A673 (cell line): Measurements from ENCODE around the gene ABCG5. TPM values are rescaled to one million over a fixed set of nuclear protein-coding genes. Genes with fewer than 3 reads are reported as not detected.

ENCODE experiments used
- BruUV-seq: library from RNA; stranded (reverse); fragments of 400-500 nt; replicated peaks from 2 replicates; lab custom pipeline; 2021; lab: Mats Ljungman, UMichigan
- CTCF ChIA-PET: fragments of 300-600 bp; sonication (Branson Sonifier 250); formaldehyde crosslinking; loops from one replicate; lab custom pipeline; 2022; ENCODE audit warnings: antibody characterized with exemption; lab: Charles Lee
- POLR2A ChIA-PET: fragments of 300-600 bp; sonication (Branson Sonifier 250); formaldehyde crosslinking; loops from one replicate; lab custom pipeline; 2022; ENCODE audit warnings: antibody characterized with exemption; ENCODE audit not compliant: low non-redundant PET; lab: Charles Lee
- DNase-seq: peaks from one replicate; pipeline ENCODE4 v3.0.0-alpha.2; 2015; ENCODE audit warnings: low spot score
- H3K27ac ChIP-seq: fragments of 200-600 bp; sonication (generic); 2 replicates; pipeline ENCODE4 v1.5.1; 2016; ENCODE audit warnings: mixed run types, low read depth, mild to moderate bottlenecking, mixed read lengths, antibody characterized with exemption, low read length; ENCODE audit not compliant: poor library complexity, severe bottlenecking
- H3K27me3 ChIP-seq: fragments of 200-600 bp; sonication (generic); replicated peaks from 2 replicates; pipeline ENCODE4 v1.6.1; 2017; ENCODE audit warnings: mixed run types, low read depth, mild to moderate bottlenecking, mixed read lengths, antibody characterized with exemption, low read length; ENCODE audit not compliant: insufficient read depth, poor library complexity
- H3K36me3 ChIP-seq: fragments of 200-600 bp; sonication (generic); 2 replicates; pipeline ENCODE4 v1.6.1; 2016; ENCODE audit warnings: mixed run types, mild to moderate bottlenecking, mixed read lengths, antibody characterized with exemption, low read length; ENCODE audit not compliant: insufficient read depth, poor library complexity, severe bottlenecking
- H3K4me1 ChIP-seq: fragments of 200-600 bp; sonication (generic); 2 replicates; pipeline ENCODE4 v1.6.1; 2017; ENCODE audit warnings: mixed run types, mild to moderate bottlenecking, mixed read lengths, antibody characterized with exemption, low read length; ENCODE audit not compliant: insufficient read depth, poor library complexity, severe bottlenecking
- H3K4me3 ChIP-seq: fragments of 200-600 bp; sonication (generic); 2 replicates; pipeline ENCODE4 v1.5.1; 2016; ENCODE audit warnings: low read depth, mixed run types, mild to moderate bottlenecking, mixed read lengths, low read length; ENCODE audit not compliant: poor library complexity, severe bottlenecking
- H3K9me3 ChIP-seq: fragments of 200-600 bp; sonication (generic); 2 replicates; pipeline ENCODE4 v1.6.1; 2016; ENCODE audit warnings: mixed run types, low read depth, mild to moderate bottlenecking, mixed read lengths, antibody characterized with exemption, low read length; ENCODE audit not compliant: poor library complexity, severe bottlenecking
- EZH2 ChIP-seq: fragments of 200-600 bp; sonication (generic); IDR thresholded peaks from 2 replicates; pipeline ENCODE4 v1.6.1; 2017; ENCODE audit warnings: borderline replicate concordance, low read depth, mild to moderate bottlenecking, mixed read lengths, antibody characterized with exemption, low read length; ENCODE audit not compliant: poor library complexity, severe bottlenecking
- intact Hi-C: fragments of 100-400 bp; cut with micrococcal nuclease; formaldehyde crosslinking; loops from one replicate; pipeline ENCODE4 v1.10.0; 2022; ENCODE audit not compliant: unreplicated experiment
- total RNA-seq: library from RNA; stranded (reverse); gene quantifications from 2 replicates; pipeline ENCODE4 v1.2.3, GENCODE V29; 2021
- TF ChIP-seq, protein P1 (sequence below): fragments of 300-800, 200-600 bp; sonication (generic); conservative IDR thresholded peaks from 2 replicates; pipeline ENCODE4 v1.5.1; 2017; ENCODE audit warnings: low read depth, mild to moderate bottlenecking, antibody characterized with exemption, low read length, moderate library complexity, mixed read lengths

ABCG5 gene
- total RNA-seq, 1 experiment from 2014 or later = not detected

DNA sequence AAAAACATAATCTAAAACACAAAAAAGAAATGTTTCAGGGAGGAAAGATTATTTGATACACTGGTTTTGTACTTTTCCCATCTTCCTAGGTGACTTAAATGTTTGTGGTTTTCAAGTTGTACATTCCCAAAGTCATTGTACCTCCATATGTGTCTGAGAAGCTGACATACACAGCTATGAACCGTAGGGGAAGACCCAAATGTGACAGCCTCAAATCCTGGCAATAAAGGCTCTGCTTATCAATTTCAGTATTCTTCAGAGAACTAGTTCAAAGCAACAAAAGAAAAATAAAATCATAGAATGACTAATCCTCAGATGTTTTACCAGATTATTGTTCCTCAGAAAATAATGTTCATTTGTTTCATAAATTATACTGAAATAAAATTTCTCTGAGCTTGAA is 62.3 kb downstream of the ABCG5 start:
- H3K36me3 ChIP-seq = no peaks in the 10 kb centered on the region
- H3K9me3 ChIP-seq = no peaks in the 10 kb centered on the region
- BruUV-seq = no TSS peak
- H3K4me1 ChIP-seq = no peaks in the 10 kb centered on the region
- TF ChIP-seq, protein P1, sequence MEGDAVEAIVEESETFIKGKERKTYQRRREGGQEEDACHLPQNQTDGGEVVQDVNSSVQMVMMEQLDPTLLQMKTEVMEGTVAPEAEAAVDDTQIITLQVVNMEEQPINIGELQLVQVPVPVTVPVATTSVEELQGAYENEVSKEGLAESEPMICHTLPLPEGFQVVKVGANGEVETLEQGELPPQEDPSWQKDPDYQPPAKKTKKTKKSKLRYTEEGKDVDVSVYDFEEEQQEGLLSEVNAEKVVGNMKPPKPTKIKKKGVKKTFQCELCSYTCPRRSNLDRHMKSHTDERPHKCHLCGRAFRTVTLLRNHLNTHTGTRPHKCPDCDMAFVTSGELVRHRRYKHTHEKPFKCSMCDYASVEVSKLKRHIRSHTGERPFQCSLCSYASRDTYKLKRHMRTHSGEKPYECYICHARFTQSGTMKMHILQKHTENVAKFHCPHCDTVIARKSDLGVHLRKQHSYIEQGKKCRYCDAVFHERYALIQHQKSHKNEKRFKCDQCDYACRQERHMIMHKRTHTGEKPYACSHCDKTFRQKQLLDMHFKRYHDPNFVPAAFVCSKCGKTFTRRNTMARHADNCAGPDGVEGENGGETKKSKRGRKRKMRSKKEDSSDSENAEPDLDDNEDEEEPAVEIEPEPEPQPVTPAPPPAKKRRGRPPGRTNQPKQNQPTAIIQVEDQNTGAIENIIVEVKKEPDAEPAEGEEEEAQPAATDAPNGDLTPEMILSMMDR = no peak
- no peak for TF ChIP-seq EZH2
- H3K27ac ChIP-seq = no peak overlapping the region
- no peak for DNase-seq
- POLR2A ChIA-PET = no interaction called here
- intact Hi-C loops = no loop called here
- CTCF ChIA-PET = no interaction called here
- no peaks in the 10 kb centered on the region for H3K27me3 ChIP-seq
- no peak overlapping the region for H3K4me3 ChIP-seq

DNA sequence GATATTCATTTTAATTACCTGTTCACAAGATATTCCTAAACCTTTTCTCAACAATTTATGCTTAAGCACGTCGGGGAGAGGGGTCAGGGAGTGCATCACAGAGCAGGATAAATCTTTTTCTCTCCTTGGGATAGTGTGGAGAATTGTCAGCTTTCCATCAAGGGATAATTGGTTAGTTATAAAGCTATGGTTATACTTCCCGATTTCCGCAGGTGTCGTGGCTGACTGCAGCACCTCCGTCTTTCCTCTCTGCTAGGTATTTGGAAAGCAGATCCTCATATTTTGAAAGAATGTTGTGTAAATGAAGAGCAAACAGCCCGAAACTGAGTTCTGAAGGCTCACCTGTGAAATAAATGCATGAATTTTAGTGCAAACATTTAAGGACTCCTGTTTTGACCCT is 64.0 kb downstream of the ABCG5 start:
- POLR2A ChIA-PET = no interaction called here
- Histone ChIP-seq H3K9me3 (no peaks in the 10 kb centered on the region), H3K27ac (peak overlapping the region; percentile 68), H3K4me1 (no peaks in the 10 kb centered on the region), H3K27me3 (no peaks in the 10 kb centered on the region), H3K36me3 (no peaks in the 10 kb centered on the region), H3K4me3 (peak overlapping the region; percentile 76)
- no peak for DNase-seq
- BruUV-seq = no TSS peak
- TF ChIP-seq, protein P1 = no peak
- no peak for TF ChIP-seq EZH2
- intact Hi-C loops = no loop called here
- CTCF ChIA-PET = interaction anchor here (0.6 kb wide), 1 partner anchor 24 kb away, joined by 3 read pairs; no protein-coding TSS in a partner anchor

GRCh38 chr2:43773876-43774613 is 64.6 kb downstream of the ABCG5 start, which contains the start of gene DYNC2LI1:
TSS of gene DYNC2LI1 (plus strand) at chr2:43774039. CDS start at chr2:43774139, 100 bp downstream.
- ChIA-PET CTCF (interaction anchor here (0.6 kb wide), 1 partner anchor 24 kb away, joined by 3 read pairs; no protein-coding TSS in a partner anchor), POLR2A (no interaction called here)
- BruUV-seq = TSS peak; percentile 66
- peak; percentile 95 for DNase-seq
- H3K9me3 ChIP-seq = no peaks in the 10 kb centered on the region
- H3K27me3 ChIP-seq = no peaks in the 10 kb centered on the region
- H3K27ac ChIP-seq = peak within 1 kb of the TSS; percentile 68
- TF ChIP-seq, protein P1 = no peak
- no peak for TF ChIP-seq EZH2
- H3K4me3 ChIP-seq = peak within 1 kb of the TSS; percentile 76
- no peaks in the 10 kb centered on the region for H3K4me1 ChIP-seq
- intact Hi-C loops = no loop called here
- no peaks in the 10 kb centered on the region for H3K36me3 ChIP-seq
